NCI-H2107 treated with DMSO at 0.1 percent for 48 hours (cell line): ENCODE data around the gene CCR2.

Source experiments
- DNase-seq: peaks from one replicate; lab custom pipeline; 2025; ENCODE audit not compliant: unreplicated experiment; lab: John Stamatoyannopoulos, UW

CCR2 gene

DNA sequence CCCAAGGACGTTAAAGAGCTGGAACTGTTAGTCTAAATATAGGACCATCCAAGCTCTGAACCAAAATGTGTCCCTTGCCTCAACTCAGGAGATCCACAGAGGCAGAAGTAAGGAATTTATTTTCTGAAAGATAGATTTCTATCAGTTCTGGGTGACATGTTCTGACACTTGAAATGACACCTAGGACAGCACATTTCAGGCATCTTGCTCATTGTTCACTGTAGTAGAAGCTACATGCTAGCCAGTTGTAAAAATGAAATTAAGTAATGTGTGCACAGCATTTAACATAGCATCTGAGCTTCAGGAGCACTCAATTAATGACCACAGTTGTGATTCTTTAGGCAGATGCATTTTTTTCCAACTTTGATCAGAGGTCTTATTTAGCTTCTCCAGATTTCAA, 567 bp downstream of the CCR2 start:
- no peak for DNase-seq

DNA sequence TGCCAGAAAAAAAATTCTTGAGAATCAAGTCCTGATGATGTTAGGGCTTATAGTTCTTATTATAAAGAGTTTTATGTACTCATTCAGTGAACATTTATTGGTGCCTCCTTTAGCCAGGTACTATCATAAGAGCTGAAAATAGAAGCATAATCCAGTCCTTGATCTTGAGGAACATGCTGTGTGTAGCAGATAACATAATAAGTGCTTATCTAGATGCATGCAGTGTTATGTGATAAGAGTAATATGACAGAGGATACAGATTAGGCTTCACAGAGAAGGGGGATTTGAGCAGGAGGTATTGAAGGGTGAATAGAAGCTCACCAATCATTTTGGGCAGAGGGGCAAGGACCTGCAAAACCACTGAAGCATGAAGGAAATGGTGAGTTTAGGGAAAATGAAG, 1.1 kb downstream of the CCR2 start:
- DNase-seq, result no peak

GRCh38 chr3:46356276-46356675, 2.4 kb downstream of the CCR2 start:
- DNase-seq, result no peak

- DNase-seq, result no peak
Measured at GRCh38 chr3:46356909-46357308, 3.0 kb downstream of the CCR2 start.

- DNase-seq, result no peak
Measured at GRCh38 chr3:46358466-46358865, 4.6 kb downstream of the CCR2 start.

GRCh38 chr3:46359733-46360493, 6.0 kb downstream of the CCR2 start:
- DNase-seq, result peak; percentile 77

GRCh38 chr3:46360907-46361306, 7.0 kb downstream of the CCR2 start:
- no peak for DNase-seq

DNA sequence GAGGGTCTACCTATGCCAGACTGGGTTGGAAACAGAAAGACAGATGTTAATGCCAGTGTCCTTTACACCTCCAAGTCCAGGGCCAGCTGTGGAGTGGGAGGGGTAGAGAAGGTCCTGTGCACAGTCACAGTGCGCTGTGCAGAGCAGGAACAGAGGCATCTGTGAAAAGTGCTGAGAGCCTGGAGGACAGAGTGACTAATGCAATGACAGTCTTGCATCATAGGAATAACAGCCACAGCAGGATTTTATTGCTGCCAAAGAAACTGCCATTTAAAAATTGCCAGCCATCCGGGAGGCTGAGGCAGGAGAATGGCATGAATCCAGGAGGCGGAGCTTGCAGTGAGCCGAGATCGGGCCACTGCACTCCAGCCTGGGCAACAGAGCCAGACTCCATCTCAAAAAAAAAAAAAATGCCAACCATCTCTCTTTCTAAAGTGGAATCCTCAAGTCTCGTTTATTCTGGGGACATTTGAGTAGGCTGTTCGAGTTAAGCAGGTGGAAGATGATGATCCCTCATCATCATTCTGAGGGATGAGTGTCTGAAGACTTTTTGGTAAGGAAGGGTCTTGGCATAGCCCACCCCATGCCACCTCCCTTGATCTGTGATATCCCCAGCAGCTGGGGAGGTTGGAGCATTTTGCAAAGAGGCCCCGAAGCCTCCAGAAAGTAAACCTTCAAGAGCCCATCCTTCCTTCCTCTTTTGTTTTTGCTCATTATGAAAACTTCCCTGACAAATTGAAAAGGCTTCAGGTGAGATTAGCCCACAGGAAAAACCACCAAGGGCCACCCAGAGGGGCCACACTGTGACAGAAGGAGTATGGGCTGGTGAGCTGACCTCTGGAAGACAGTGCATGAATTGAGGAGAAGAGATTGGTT, 7.7 kb downstream of the CCR2 start:
- DNase-seq, result no peak

DNA sequence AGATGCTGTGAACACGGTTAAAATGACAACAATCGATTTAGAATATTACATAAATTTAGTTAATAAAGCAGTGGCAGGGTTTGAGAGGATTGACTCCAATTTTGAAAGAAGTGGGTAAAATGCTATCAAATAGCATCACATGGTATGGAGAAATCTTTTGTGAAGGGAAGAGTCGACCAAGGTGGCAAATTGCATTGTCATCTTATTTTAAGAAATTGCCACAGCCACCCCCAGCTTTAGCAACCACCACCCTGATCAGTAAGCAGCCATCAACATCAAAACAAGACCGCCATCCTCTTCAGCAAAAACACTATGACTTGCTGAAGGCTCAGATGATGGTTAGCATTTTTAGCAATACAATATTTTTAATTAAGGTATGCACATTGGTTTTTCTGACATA, 11.1 kb downstream of the CCR2 start:
- DNase-seq, result no peak

DNA sequence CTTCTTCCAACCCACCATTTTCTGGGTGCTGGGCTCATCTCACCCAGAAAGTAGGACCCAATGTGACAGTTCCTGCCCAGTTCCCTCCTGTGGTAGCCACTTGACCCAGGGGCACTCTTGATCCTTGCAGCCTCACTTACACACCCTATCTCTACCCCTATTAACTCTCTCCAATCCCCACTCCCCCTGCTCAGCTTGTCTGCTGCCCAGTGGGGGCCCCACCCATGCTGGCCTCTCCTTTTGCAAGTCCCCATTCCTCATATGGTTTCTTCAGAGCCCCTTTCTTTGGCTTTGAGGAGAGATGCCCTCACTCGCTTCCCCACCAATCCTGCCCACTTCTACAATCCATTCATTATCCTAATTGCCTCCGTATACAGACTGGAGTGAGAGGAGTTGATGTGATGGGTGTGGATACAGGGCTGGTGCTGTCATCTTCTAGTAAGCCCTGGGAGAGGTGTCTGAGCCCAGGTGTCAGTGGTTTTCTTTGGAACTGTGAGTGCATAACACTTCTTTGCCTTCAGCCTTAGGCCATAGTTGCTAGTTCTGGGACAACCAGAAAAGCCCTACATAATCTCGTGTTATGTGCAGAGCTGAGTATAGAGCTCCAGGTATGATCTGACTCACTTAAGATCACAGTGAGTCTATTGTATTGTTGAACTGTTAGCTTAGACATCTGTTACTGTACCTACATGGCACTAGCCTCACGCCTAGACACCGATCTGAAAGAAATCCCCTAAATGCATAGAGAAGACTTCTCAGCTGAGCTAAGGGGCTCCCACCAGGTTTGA, 12.0 kb downstream of the CCR2 start:
- no peak for DNase-seq

DNA sequence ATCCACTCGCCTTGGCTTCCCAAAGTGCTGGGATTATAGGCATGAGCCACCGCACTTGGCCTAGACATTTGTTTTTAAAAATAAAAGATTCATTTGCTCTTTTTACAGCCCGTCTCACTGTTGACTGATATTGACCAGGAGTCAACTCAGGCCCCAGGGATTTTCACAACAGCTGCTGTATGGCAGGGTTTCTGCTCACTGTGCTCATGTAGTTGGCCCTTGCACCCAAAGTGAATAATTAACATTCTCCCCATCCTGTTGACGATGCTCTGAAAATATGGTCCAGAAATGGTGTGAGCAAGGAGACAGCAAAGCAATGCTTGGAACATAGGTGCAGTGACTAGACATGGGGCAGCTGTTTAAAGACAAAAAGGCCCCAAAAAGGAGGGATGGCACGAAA, 13.9 kb downstream of the CCR2 start:
- DNase-seq, result no peak

- DNase-seq, result no peak
Measured at GRCh38 chr3:46368569-46368968, 14.7 kb downstream of the CCR2 start.

- DNase-seq, result no peak
Measured at GRCh38 chr3:46369151-46369550, 15.2 kb downstream of the CCR2 start.

DNA sequence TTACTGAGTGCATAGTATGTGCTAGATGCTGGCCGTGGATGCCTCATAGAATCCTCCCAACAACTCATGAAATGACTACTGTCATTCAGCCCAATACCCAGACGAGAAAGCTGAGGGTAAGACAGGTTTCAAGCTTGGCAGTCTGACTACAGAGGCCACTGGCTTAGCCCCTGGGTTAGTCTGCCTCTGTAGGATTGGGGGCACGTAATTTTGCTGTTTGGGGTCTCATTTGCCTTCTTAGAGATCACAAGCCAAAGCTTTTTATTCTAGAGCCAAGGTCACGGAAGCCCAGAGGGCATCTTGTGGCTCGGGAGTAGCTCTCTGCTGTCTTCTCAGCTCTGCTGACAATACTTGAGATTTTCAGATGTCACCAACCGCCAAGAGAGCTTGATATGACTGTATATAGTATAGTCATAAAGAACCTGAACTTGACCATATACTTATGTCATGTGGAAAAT, 15.8 kb downstream of the CCR2 start:
- DNase-seq, result no peak

GRCh38 chr3:46370839-46371518, 17.1 kb downstream of the CCR2 start, which contains the start of gene CCR5:
Gene CCR5 (plus strand): TSS chr3:46370946. CDS start chr3:46372903, 1,957 bp downstream.
- DNase-seq, result no peak

GRCh38 chr3:46371519-46372340, 17.8 kb downstream of the CCR2 start:
- no peak for DNase-seq

DNA sequence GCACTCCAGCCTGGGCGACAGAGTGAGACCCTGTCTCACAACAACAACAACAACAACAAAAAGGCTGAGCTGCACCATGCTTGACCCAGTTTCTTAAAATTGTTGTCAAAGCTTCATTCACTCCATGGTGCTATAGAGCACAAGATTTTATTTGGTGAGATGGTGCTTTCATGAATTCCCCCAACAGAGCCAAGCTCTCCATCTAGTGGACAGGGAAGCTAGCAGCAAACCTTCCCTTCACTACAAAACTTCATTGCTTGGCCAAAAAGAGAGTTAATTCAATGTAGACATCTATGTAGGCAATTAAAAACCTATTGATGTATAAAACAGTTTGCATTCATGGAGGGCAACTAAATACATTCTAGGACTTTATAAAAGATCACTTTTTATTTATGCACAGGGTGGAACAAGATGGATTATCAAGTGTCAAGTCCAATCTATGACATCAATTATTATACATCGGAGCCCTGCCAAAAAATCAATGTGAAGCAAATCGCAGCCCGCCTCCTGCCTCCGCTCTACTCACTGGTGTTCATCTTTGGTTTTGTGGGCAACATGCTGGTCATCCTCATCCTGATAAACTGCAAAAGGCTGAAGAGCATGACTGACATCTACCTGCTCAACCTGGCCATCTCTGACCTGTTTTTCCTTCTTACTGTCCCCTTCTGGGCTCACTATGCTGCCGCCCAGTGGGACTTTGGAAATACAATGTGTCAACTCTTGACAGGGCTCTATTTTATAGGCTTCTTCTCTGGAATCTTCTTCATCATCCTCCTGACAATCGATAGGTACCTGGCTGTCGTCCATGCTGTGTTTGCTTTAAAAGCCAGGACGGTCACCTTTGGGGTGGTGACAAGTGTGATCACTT, 18.8 kb downstream of the CCR2 start:
- DNase-seq, result no peak

DNA sequence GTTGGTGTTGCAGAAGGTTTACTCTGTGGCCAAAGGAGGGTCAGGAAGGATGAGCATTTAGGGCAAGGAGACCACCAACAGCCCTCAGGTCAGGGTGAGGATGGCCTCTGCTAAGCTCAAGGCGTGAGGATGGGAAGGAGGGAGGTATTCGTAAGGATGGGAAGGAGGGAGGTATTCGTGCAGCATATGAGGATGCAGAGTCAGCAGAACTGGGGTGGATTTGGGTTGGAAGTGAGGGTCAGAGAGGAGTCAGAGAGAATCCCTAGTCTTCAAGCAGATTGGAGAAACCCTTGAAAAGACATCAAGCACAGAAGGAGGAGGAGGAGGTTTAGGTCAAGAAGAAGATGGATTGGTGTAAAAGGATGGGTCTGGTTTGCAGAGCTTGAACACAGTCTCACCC, 20.8 kb downstream of the CCR2 start:
- DNase-seq, result no peak

DNA sequence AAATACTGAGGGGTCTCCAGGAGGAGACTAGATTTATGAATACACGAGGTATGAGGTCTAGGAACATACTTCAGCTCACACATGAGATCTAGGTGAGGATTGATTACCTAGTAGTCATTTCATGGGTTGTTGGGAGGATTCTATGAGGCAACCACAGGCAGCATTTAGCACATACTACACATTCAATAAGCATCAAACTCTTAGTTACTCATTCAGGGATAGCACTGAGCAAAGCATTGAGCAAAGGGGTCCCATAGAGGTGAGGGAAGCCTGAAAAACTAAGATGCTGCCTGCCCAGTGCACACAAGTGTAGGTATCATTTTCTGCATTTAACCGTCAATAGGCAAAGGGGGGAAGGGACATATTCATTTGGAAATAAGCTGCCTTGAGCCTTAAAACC, 21.3 kb downstream of the CCR2 start:
- DNase-seq, result no peak
